Stimulated activated CD4-positive, alpha-beta T cell treated with anti-CD3 and anti-CD28 coated beads, Interleukin-15, amount 100 ng/mL, for 1 hour (primary cell): ENCODE measurements around the gene COL10A1.

Experiments
- DNase-seq, 2 donors: peaks; one replicate each; pipeline ENCODE4 v3.0.0-alpha.2; 2020; ENCODE audit warnings: low read depth in 1 of 2, low spot score in 1 of 2

The COL10A1 gene

DNA sequence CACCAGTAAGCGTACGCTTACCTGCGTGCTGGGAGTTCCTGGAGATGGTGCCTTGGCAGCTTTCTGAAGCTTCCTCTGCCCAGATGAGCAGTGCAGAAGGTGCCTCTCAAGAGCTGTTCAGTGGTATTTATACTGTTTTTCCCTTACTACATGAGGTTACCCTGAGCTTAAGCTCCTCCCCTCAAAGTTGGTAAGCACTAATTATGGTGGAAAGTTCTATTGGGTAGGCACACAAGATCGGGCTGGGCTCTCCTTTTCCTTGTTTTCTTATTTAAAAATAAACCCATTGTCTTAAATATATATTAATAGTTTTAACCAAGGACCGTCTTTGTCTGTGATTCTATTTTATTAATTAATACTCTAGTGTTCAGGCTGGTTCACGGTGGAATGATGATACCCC is at the start of gene COL10A1:
Gene COL10A1, minus strand, starts transcription at position 101 of the 400 bp plus-strand sequence. CDS start 640 bp downstream, outside the sequence.
- DNase-seq: no peak

DNA sequence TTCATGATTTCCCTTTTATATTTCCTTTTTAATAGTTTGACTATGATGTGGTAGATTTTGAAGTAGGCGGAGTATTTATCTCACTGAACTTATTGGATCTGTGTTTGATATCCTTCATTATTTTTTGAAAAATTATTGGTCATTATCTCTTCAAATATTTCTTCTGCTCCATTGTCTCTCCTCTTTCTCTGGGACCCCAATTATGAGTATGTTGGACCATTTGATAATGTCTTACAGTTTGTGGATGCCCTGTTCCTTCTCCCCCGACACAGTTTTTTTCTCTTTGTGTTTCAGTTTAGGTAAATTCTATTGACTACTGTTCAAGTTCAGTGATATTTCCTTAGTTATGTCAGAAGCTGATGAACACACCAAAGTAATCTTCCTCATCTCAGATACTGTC is 49.4 kb upstream of the COL10A1 start:
- no peak for DNase-seq

DNA sequence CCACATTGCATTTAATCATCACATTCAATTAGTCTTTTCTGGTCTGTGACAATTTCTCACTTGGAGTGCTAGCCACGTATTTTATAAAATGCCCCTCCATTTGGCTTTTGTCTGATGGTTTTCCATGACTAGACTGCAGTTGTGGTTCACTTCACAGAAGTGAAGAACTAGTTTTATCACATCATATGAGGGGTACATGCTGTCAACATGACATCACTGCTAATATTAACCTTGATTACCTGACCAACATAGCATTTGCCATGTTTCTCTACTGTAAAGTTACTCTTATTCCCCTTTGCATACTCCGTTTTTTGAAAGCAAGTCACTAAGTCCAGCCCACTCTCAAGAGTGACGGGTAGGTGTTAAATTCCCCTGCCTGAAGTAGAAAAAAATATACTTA is 48.0 kb upstream of the COL10A1 start:
- DNase-seq: no peak

DNA sequence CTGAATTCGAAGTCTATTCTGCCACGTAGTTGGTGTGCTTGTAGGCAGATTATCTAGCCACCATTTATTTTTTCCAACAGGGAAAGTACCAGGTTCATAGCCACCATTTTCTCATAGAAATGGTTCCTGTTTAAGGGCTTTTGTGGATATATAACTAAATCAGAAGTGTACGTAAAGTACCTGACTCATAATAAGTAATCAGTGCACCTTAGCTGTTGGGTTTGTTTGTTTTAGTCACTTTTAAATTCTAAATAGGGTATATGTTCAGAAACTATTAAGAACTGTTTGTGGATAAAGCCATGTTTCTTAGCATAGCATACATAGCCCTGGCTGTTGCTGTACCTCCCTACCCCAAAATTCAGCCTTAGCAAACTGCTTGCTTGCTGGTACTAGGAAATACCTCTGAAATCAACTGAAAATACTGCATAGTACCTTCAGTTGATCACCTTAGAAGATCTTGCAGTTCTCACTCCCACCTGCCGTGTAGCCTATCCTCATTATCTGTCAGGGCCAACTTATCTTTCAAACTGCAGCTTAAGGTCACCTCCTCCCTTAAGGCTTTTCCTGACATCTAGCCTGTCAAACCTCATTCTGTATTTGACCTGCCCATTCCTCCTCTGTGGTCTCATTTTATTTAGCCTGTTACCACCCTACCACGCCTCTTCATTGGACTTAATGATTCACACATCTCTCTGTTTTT is 44.6 kb upstream of the COL10A1 start:
- no peak for DNase-seq

DNA sequence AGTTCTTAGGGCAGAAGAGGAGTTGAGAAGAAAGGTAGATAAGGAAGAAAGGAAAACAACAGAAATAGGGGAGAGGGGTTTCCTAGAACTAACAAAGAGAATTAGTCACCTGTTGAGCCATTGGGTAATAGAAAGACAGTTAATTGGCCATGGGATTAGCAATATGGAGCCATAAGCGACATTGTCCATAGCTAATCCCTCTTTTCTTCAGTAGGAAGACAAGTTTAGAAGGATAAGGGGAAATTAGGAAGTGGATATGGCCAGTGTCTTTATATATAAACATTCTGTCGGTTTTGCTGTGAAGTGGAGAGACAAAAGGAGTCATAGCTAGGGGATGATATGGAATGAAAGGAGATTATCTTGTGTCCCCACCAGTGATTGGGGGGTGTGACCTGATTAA is 43.9 kb upstream of the COL10A1 start:
- DNase-seq: no peak

DNA sequence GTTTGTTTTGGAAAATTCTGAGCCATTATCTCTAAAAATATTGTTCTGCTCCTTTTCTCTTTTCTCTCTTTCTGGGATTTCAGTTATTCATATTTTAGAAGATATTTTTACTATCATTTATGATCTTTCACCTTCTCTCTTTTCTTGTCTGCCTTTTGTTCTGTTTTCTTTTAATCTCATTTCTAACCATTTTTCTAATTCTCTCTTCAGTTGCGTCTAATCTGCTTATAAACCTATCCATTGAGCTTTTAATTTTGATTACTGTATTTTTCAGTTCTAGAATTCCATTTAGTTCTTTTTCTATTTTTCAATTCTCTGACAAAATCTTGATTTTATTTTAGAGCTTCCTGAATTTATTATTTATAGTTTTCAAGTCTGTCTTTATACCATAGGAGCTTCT is 42.2 kb upstream of the COL10A1 start:
- DNase-seq: no peak

DNA sequence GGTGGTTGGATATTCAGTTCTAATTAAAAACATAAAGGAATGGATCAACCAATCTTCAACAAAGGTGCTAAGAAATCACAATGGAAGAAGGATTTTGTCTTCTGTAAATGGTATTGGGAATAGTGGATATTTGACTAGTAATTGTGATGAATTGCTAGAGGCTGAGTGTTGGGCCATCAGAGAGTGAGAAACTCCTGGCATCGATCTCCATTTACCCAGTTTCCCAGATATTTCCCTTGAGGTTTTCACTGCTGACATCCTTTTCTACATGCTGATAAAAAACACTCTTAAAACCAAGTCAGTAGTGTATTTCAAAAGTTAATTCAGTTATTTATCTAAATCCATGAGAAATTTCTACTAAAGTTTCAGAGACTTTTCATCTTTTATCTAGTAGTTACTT is 40.4 kb upstream of the COL10A1 start:
- no peak for DNase-seq

DNA sequence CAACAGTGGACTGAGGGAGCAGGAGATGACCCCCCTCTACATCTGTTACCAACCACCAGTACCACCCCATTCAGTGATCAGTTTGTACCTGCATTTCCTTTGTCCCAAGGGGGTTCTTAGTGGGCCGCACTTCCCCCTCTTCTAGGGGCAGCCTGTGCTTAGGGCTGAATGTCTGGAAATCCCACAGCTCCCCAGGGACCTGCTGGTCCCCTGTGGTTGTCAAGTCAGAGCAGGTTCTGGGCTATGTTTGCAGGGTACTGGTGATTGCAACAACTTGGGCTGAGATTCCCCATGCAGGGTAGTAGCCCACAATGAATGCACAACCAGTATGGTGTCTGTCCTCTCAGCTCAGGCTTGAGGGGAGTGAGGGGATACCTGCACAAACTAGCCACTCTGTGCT is 39.7 kb upstream of the COL10A1 start:
- no peak for DNase-seq

DNA sequence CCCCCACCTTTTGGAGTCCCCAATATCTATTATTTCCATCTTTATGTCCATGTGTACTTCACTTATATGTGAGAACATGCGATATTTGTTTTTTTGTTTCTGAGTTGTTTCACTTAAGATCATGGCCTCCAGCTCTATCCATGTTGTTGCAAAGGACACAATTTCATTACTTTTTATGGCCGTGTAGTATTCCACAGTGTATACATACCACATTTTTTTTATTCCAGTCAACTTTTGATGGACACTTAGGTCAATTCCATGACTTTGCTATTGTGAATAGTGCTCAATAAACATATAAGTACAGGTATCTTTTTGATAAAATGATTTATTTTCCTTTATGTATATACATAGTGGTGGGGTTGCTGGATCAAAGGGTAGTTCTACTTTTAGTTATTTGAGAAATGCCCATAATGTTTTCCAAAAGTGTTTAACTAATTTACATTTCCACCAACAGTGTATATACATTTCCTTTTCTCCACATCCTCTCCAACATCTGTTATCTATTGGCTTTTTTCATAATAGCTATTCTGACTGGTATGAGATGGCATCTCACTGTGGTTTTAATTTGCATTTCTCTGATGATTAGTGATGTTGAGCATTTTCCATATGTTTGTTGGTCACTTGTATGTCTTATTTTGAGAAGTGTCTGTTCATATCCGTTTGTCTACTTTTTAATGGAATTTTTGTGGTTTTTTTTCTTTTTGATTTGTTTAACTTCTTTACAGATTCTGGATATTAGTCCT is 34.0 kb upstream of the COL10A1 start:
- no peak for DNase-seq

DNA sequence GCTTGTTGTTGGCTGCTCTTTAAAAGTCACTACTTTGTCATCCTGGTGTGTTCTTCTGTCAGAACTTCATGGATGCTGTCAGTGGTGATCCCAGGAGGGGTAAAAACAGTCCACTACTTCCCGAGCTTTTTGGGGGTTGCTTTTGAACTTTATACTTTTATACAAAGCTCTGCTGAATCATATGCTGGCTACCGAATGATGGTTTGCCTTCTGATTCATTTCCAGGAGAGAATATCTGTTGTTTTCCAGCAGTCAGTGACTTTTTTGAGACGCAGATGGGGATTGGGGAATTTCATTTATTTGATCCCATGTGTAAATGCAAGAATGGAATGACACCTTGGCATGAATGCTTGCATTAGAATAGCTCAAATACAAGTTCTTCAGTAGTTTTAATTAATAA is 32.7 kb upstream of the COL10A1 start:
- DNase-seq: no peak

DNA sequence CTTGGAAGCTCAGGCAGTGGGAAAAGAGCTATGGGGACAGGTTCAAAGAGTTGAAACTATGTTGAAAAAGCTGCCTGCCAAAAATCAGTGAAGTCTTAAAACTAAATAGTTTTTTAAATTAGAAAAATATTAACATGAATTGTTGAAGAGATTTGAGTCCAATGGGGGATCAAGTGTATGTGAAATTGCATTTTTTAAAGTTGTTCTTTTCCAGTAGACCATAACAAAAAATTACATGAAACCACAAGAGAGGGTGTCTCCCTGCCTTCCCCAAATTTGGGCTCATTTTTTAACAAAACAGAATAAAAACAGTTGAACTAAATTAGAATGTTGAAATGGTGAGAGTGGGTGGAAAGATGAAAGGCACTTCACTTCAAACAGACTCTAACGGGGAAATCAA is 31.5 kb upstream of the COL10A1 start:
- no peak for DNase-seq

DNA sequence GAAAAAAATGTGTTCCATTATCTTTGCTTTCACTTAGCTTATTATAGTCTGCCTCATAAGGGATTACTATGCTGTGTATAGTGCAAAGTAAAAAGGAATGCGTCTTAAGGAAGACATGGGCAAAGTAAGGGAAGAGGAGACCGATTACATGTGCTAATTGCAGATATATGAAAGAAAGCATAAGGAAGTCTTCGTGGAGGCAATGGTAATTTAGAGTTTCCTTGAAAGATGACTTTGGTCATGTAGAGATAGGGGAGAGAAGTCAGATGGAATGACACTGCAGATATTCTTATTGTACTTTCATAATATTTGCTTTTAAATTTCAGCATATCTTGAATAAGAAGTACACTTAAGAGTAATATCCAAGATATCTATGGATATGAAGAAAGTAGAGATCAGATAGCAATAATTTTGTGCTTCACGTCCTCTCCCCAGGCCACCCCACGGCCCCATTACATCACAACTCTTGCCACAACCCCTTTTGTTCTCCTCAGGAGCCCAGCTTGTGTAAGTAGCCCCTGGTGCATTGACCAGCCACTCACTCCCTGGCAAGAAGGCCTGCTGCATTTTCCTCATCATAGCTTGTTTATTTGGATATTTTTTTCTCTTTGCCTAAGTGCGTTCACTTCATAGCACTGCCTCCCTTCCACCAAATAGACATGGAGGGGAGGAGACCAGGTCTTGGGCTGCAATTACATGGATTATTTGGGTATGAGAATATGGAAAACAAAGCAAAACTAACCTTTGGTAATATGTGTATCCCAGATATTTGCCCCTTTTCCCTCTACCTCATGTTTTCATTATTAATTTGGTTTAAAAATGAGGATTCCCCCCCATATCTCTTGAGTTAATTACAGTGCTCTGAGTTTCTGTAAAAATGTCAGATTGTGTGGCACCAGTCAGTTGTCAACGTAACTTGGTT is 30.7 kb upstream of the COL10A1 start:
- no peak for DNase-seq

DNA sequence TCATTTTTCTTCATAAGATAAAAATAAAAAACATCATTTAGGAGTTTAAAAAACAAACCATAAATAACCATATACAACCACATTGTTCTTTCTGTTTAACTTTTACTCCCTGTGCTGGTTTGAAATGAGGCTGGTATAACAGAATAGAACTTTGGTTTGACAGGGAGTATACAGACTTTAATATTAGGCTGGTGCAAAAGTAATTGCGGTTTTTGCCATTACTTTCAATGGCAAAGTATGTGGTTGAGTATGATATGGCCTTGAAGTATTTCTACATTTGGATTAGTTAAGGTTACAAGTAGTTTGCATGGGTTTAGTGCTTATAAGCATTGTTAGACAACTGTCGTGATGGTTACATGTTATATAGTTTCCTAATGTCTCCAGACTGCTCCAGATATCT is 29.0 kb upstream of the COL10A1 start:
- no peak for DNase-seq

DNA sequence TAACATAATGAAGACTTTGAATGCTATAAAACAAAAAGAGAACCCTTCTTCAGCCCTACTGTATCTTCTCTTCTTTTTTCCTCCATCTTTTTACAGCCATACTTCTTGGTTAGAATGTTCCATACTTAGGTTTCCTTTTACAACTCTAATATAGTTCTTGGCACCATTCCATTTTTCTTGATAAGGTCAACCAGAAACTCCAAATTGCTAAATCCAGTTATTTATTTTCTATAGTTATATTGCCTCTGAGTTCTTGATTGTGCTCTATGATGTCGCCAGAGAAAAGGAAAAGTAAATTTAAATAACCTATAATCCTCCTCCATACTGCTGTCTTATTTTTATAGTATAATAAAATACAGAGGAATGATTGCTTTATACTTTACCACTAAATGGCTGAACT is 26.7 kb upstream of the COL10A1 start:
- DNase-seq: no peak

DNA sequence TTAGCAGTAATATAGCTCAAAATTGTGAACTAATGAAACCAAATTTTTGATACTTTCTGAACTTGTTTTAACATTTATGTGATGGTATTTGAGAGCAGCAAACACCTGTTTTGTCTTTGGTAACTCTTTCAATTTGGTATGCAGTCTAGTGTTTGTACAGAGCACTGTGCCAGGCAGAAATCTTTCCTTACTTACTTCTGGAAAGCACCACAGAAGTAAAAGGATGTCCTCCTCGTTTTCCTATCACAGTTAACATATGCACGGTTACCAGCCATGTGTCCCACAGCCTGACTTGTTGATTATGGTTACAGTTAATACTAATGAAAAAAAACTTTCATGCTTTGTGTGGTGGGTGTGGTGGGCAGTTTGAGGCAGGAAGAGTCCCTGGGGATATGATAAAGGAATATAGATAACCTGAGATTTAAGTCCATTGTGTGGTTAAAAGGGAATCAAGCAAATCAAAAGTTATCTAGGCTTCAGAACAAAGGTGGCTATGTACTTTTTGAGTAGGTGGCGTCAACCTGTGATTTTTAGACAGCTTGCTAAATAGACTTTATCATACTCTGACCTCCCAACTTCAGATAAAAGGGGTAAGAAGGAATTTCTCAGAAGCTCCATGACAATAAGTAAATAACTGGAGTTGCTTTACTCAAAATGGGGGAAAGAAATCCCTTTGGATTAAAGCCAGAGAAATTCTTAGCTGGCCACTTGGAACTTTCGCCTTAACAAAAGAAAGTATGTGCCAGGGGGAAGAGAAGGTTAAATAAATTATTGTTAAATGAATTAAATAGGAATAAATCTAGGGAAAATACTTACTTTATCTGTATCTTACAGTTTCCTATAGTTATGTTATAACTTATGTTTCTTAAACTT is 20.1 kb upstream of the COL10A1 start:
- no peak for DNase-seq

DNA sequence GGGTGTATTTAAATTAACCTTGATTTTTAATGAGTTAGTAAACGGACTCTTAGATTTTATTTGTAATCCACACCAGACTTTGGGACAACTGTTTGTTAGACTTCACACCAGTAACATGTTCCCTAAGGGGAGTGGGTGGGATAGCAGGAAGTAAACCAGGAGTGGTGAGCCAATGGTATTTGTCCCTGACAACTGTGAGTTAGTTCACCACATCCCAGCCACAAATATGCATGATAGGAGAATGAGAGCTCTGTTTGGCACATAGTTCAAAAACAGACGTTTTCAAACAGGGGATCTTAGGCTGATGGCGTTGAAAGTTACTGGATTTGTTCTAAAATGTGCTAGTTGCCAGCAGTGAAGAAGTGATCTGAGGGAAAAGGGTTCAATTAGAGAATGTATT is 18.7 kb upstream of the COL10A1 start:
- DNase-seq: no peak

DNA sequence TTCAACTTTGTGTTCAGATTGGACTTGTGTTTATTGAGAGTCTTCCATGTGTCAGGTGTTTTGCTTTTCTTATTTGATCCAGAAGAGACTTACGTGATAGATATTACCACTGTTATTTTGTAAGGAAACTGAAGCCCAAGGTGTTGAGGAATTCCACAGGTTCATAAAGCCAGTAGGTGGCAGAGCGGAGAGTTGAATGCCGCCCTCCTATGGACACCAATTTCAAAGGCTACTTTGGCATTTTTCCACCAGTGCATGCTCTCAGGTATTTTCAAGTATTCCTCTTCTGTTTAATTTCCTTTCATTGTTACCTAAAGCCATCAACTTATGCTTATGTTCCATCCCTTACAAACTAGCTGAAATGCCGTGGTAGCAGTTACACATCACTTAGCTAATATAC is 14.0 kb upstream of the COL10A1 start:
- no peak for DNase-seq

DNA sequence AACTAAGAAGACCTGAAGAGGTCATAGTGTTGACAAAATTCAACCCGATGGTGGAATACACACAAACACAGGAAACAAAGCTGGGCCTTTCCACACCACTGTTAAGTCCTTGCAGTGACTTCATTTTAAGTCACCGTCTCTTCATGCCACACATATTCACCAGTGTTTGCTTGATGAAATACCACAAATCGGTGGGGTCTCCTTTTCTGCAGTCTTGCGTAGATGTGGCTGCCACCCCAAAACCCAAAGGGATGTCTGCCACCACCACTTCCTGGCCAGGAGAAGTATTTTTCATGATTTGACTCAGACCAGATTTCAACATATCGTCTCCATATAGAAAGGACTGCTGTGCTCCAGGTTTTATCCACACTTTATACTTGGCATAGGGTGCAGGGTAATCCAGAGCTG is 11.0 kb upstream of the COL10A1 start:
- no peak for DNase-seq

DNA sequence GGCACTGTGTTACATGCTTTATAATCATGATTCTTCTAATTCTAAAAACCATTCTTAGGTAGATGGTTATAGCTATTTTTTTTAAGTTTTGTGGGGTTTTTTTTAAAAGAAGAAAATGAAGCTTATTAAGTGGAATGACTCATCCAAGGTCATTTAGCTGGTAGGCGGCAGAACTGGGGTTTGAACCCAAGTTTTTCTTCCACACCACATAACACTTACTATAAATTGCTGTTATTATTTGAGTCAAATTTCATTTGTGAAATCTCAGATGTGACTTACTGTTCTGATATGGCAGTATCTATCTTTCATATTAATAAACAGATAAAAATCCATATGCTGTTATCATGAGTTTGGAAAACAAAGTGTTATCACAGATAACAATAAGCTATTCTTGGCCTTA is 10.4 kb upstream of the COL10A1 start:
- no peak for DNase-seq

DNA sequence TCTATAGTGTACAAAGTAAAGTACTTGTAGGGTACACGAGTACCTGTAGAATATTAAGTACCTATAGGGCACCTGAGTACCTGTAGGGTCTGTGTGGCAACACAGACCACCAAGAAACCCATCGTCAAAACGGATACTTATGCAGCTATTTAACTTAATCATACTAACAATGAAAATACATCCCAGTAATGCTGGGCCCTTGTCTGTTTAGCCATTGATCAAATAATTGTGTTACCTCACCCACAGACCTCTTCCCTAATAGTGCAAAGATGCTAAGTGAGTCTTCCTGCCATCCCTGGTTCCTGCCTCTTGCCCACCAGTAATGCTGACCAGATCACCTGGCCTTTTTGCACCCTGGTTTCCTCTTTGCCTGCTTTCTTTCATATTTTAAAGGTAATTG is 7.5 kb upstream of the COL10A1 start:
- DNase-seq: no peak
